IMR-90 (cell line): Measurements from ENCODE around the gene CENPM. TPM values are rescaled to one million over a fixed set of nuclear protein-coding genes. Genes with fewer than 3 reads are reported as not detected.

ENCODE experiments used
- ATAC-seq: fragments of 200-7000 bp; cut with Tn5 transposase; 2 replicates; pipeline ENCODE4 v1.9.1; 2020; ENCODE audit warnings: low read depth, mild to moderate bottlenecking, moderate library complexity
- BruUV-seq: library from RNA; stranded (reverse); fragments of 400-500 nt; replicated peaks from 2 replicates; lab custom pipeline; 2021; lab: Mats Ljungman, UMichigan
- CTCF ChIA-PET: fragments of 300-600 bp; formaldehyde crosslinking; extraction: SDS; loops from one replicate; lab custom pipeline; 2021; ENCODE audit warnings: antibody characterized with exemption; lab: Yijun Ruan, JAX
- POLR2A ChIA-PET: fragments of 300-600 bp; sonication (Branson Sonifier 250); formaldehyde crosslinking; loops from one replicate; lab custom pipeline; 2022; ENCODE audit warnings: antibody characterized with exemption; ENCODE audit not compliant: unreplicated experiment; lab: Charles Lee
- DNase-seq: peaks from one replicate; pipeline ENCODE4 v3.0.0; 2013
- H2AFZ ChIP-seq: replicated peaks from 2 replicates; pipeline ENCODE3; 2013; ENCODE audit warnings: low read length, mild to moderate bottlenecking; ENCODE audit not compliant: poor library complexity
- H2AK5ac ChIP-seq: 2 replicates; pipeline ENCODE4 v1.6.1; 2013; ENCODE audit warnings: low read depth, low read length, inconsistent platforms
- H2AK9ac ChIP-seq: replicated peaks from 2 replicates; pipeline ENCODE3; 2013; ENCODE audit warnings: mild to moderate bottlenecking, low read depth, low read length, moderate library complexity; ENCODE audit not compliant: poor library complexity
- H2BK120ac ChIP-seq: 2 replicates; pipeline ENCODE4 v1.6.1; 2013; ENCODE audit warnings: low read depth, low read length, inconsistent platforms
- H2BK15ac ChIP-seq: 3 replicates; pipeline ENCODE4 v1.6.1; 2013; ENCODE audit warnings: low read depth, low read length, inconsistent platforms
- H2BK20ac ChIP-seq: 2 replicates; pipeline ENCODE4 v1.6.1; 2013; ENCODE audit warnings: low read depth, mild to moderate bottlenecking, inconsistent platforms, low read length, moderate library complexity
- H2BK5ac ChIP-seq: 2 replicates; pipeline ENCODE4 v1.6.1; 2013; ENCODE audit warnings: mild to moderate bottlenecking, low read depth, low read length, inconsistent platforms; ENCODE audit not compliant: poor library complexity, severe bottlenecking
- H3K14ac ChIP-seq: replicated peaks from 2 replicates; pipeline ENCODE4 v1.6.1; 2013; ENCODE audit warnings: low read depth, low read length, inconsistent platforms
- H3K18ac ChIP-seq: 2 replicates; pipeline ENCODE4 v1.6.1; 2013; ENCODE audit warnings: low read depth, low read length, control low read depth
- H3K23ac ChIP-seq: 2 replicates; pipeline ENCODE4 v1.6.1; 2013; ENCODE audit warnings: low read depth, low read length, inconsistent platforms
- H3K27ac ChIP-seq: 2 replicates; pipeline ENCODE4 v1.5.1; 2013; ENCODE audit warnings: mild to moderate bottlenecking, control low read depth, low read length; ENCODE audit not compliant: insufficient read depth
- H3K27me3 ChIP-seq: 2 replicates; pipeline ENCODE4 v1.6.1; 2013; ENCODE audit warnings: low read length; ENCODE audit not compliant: control insufficient read depth, insufficient read depth
- H3K36me3 ChIP-seq: 2 replicates; pipeline ENCODE4 v1.6.1; 2013; ENCODE audit warnings: low read length, mixed read lengths; ENCODE audit not compliant: control insufficient read depth, insufficient read depth
- H3K4ac ChIP-seq: 2 replicates; pipeline ENCODE4 v1.6.1; 2013; ENCODE audit warnings: low read depth, low read length, inconsistent platforms
- H3K4me1 ChIP-seq: 2 replicates; pipeline ENCODE4 v1.6.1; 2013; ENCODE audit warnings: low read length, mixed read lengths; ENCODE audit not compliant: control insufficient read depth, insufficient read depth
- H3K4me2 ChIP-seq: 2 replicates; pipeline ENCODE4 v1.6.1; 2013; ENCODE audit warnings: low read depth, mild to moderate bottlenecking, control low read depth, low read length, moderate library complexity
- H3K4me3 ChIP-seq: 2 replicates; pipeline ENCODE4 v1.5.1; 2013; ENCODE audit warnings: low read depth, mild to moderate bottlenecking, control low read depth, low read length, moderate library complexity; ENCODE audit not compliant: insufficient read depth
- H3K56ac ChIP-seq: 2 replicates; pipeline ENCODE4 v1.6.1; 2013; ENCODE audit warnings: low read length, inconsistent platforms; ENCODE audit not compliant: insufficient read depth; ENCODE audit errors: extremely low read depth
- H3K79me1 ChIP-seq, 2 experiments: 2 replicates each; pipeline ENCODE4 v1.6.1; 2013; ENCODE audit warnings: low read length in 2 of 2, inconsistent platforms in 1 of 2, low read depth in 1 of 2
- H3K9ac ChIP-seq: 2 replicates; pipeline ENCODE4 v1.6.1; 2013; ENCODE audit warnings: low read depth, low read length, control low read depth
- H3K9me1 ChIP-seq: 2 replicates; pipeline ENCODE4 v1.6.1; 2013; ENCODE audit warnings: low read length, inconsistent platforms; ENCODE audit not compliant: insufficient read depth
- H3K9me3 ChIP-seq: 2 replicates; pipeline ENCODE4 v1.6.1; 2013; ENCODE audit warnings: low read length; ENCODE audit not compliant: control insufficient read depth, insufficient read depth
- H4K20me1 ChIP-seq: 2 replicates; pipeline ENCODE4 v1.6.1; 2013; ENCODE audit warnings: low read length, inconsistent platforms; ENCODE audit not compliant: insufficient read depth
- H4K5ac ChIP-seq: 2 replicates; pipeline ENCODE4 v1.6.1; 2013; ENCODE audit warnings: mild to moderate bottlenecking, low read depth, low read length, control low read depth
- H4K8ac ChIP-seq, 2 experiments: 2 replicates each; pipeline ENCODE4 v1.6.1; 2013; ENCODE audit warnings: low read depth in 2 of 2, low read length in 2 of 2, control low read depth in 1 of 2, inconsistent platforms in 1 of 2
- H4K91ac ChIP-seq: 2 replicates; pipeline ENCODE4 v1.6.1; 2013; ENCODE audit warnings: low read depth, low read length, inconsistent platforms; ENCODE audit not compliant: insufficient read depth
- BHLHE40 ChIP-seq: fragments of 150-350 bp; IDR thresholded peaks from 2 replicates; pipeline ENCODE4 v1.6.1; 2016; ENCODE audit warnings: mild to moderate bottlenecking, low read depth, low read length
- CEBPB ChIP-seq: IDR thresholded peaks from 2 replicates; pipeline ENCODE4 v1.6.1; 2012; ENCODE audit warnings: low read depth, low read length, improper control_type of control experiment
- CHD1 ChIP-seq: IDR thresholded peaks from 2 replicates; pipeline ENCODE4 v1.6.1; 2012; ENCODE audit warnings: low read depth, low read length, improper control_type of control experiment
- FOS ChIP-seq: fragments of 150-350 bp; IDR thresholded peaks from 2 replicates; pipeline ENCODE4 v1.6.1; 2016; ENCODE audit warnings: low read depth, low read length
- MAFK ChIP-seq: IDR thresholded peaks from 2 replicates; pipeline ENCODE4 v1.6.1; 2012; ENCODE audit warnings: low read depth, low read length, improper control_type of control experiment
- MAZ ChIP-seq: IDR thresholded peaks from 2 replicates; pipeline ENCODE4 v1.6.1; 2012; ENCODE audit warnings: low read depth, mild to moderate bottlenecking, low read length, improper control_type of control experiment, moderate library complexity, borderline replicate concordance
- MXI1 ChIP-seq: IDR thresholded peaks from 2 replicates; pipeline ENCODE4 v1.6.1; 2012; ENCODE audit warnings: low read depth, mild to moderate bottlenecking, low read length, moderate library complexity, borderline replicate concordance
- NFE2L2 ChIP-seq: fragments of 150-350 bp; IDR thresholded peaks from 2 replicates; pipeline ENCODE4 v1.6.1; 2016; ENCODE audit warnings: low read depth, mild to moderate bottlenecking, low read length
- POLR2A ChIP-seq: IDR thresholded peaks from 2 replicates; pipeline ENCODE4 v1.6.1; 2012; ENCODE audit warnings: mild to moderate bottlenecking, low read depth, low read length
- RAD21 ChIP-seq: IDR thresholded peaks from 2 replicates; pipeline ENCODE4 v1.6.1; 2012; ENCODE audit warnings: low read length, improper control_type of control experiment
- RCOR1 ChIP-seq: IDR thresholded peaks from 2 replicates; pipeline ENCODE4 v1.6.1; 2012; ENCODE audit warnings: mild to moderate bottlenecking, low read length, improper control_type of control experiment; ENCODE audit not compliant: insufficient replicate concordance
- RFX5 ChIP-seq: IDR thresholded peaks from 2 replicates; pipeline ENCODE4 v1.8.0; 2012; ENCODE audit warnings: low read depth, mild to moderate bottlenecking, low read length, moderate library complexity
- SMC3 ChIP-seq: fragments of 150-350 bp; IDR thresholded peaks from 2 replicates; pipeline ENCODE4 v1.6.1; 2016; ENCODE audit warnings: low read depth, mild to moderate bottlenecking, antibody characterized with exemption, low read length, moderate library complexity
- WGBS, 2 experiments: methylation state at CpG; one replicate each; pipeline versions ENCODE4 v1.1.5 to v1.1.7; 2013; ENCODE audit warnings: missing lambda C conversion rate in 2 of 2; ENCODE audit not compliant: insufficient read length in 1 of 2; ENCODE audit errors: extremely low coverage in 2 of 2; 5-methylcytosine and 5-hydroxymethylcytosine counted together
- dilution Hi-C: fragments of 300-500 bp; cut with HindIII; formaldehyde crosslinking; loops from one replicate; pipeline ENCODE4 v1.14.3; 2018; ENCODE audit warnings: low sequenced_read_pairs; ENCODE audit not compliant: unreplicated experiment
- in situ Hi-C: fragments of 300-500 bp; cut with MboI; formaldehyde crosslinking; loops from 3 replicates; pipeline ENCODE4 v1.14.3; 2019; ENCODE audit warnings: low sequenced_read_pairs, inconsistent platforms, mixed read lengths
- intact Hi-C: fragments of 100-400 bp; cut with micrococcal nuclease; formaldehyde crosslinking; loops from 2 replicates; pipeline ENCODE4 v1.10.0; 2022
- polyA plus RNA-seq, 3 experiments: library from polyadenylated mRNA; depleted of rRNA; stranded (reverse); fragments of >200 nt; gene quantifications; 2 replicates each; pipeline ENCODE4 v1.2.3, GENCODE V29; 2012; ENCODE audit warnings: low replicate concordance in 1 of 3
- total RNA-seq: library from RNA; depleted of rRNA; stranded (reverse); fragments of >200 nt; gene quantifications from 2 replicates; pipeline ENCODE4 v1.2.3, GENCODE V29; 2012
- TF ChIP-seq, protein P1 (sequence below): fragments of 150-350 bp; IDR thresholded peaks from 2 replicates; pipeline ENCODE4 v1.6.1; 2017; ENCODE audit warnings: mild to moderate bottlenecking, antibody characterized with exemption, low read length, low read depth
- TF ChIP-seq, protein P2 (sequence below): fragments of 150-350 bp; IDR thresholded peaks from 2 replicates; pipeline ENCODE4 v1.6.1; 2016; ENCODE audit warnings: low read depth, mild to moderate bottlenecking, low read length, moderate library complexity, borderline replicate concordance
- TF ChIP-seq, protein P3 (sequence below): conservative IDR thresholded peaks from 2 replicates; pipeline ENCODE4 v1.5.1; 2012; ENCODE audit warnings: mild to moderate bottlenecking, low read depth, low read length, improper control_type of control experiment

CENPM gene
- total and polyA plus RNA-seq, 2 of the 4 experiments (the other 2 are of a cell fraction): 18.1 to 20.1 TPM

DNA sequence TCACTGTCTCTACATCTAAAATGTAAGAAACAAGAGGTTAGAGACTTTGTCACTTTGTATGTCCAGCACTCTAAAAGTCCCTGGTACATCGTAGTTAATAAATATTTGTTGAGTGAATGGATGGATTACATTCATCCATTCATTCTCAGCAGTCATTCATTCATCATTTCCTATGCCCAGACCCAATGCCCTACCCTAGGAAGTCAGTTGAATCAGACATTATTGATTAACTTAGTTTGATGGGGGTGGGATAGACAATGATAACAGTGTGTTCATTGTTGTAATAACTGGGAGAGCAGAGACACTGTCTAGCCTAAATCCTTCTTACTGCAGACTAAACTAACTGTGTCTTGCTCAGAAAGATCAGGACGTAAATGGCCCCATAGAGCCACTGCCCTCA lies 1.2 kb upstream of the CENPM start:
- BruUV-seq: no TSS peak

More for the DNA sequence above, 1.2 kb upstream of the CENPM start:
- ATAC-seq (no peak), DNase-seq (no peak)
- H3K4me2 ChIP-seq: no peak overlapping the region
- peaks cover 8% of the 10 kb centered on the region for H3K4me1 ChIP-seq
- H3K9me1 ChIP-seq: no peaks in the 10 kb centered on the region
- ChIA-PET CTCF (interaction anchor here (2.2 kb wide), 1 partner anchor 251 kb away, joined by 8 read pairs; no protein-coding TSS in a partner anchor), POLR2A (no interaction called here)
- in situ Hi-C loops (no loop called here), dilution Hi-C loops (no loop called here), intact Hi-C loops (no loop called here)
- H3K9me3 ChIP-seq: no peaks in the 10 kb centered on the region
- no peak overlapping the region for H3K23ac ChIP-seq
- no peak overlapping the region for H2BK120ac ChIP-seq
- no peak overlapping the region for H2BK15ac ChIP-seq
- H3K4ac ChIP-seq: no peak overlapping the region
- H3K9ac ChIP-seq: no peak overlapping the region
- no peak overlapping the region for H4K5ac ChIP-seq
- no peak overlapping the region for H2BK5ac ChIP-seq
- H4K91ac ChIP-seq: no peak overlapping the region
- no peak overlapping the region for H3K27ac ChIP-seq
- H2BK20ac ChIP-seq: no peak overlapping the region
- H4K8ac ChIP-seq: no peak overlapping the region
- H2AK9ac ChIP-seq: no peak overlapping the region
- no peak overlapping the region for H3K14ac ChIP-seq
- no CpG with 5 or more reads among the region's 2 CpGs for WGBS, 2 experiments
- no peaks in the 10 kb centered on the region; the same call in 1 of the 2 replicates for H4K20me1 ChIP-seq
- H3K36me3 ChIP-seq: no peaks in the 10 kb centered on the region
- TF ChIP-seq, protein P1, sequence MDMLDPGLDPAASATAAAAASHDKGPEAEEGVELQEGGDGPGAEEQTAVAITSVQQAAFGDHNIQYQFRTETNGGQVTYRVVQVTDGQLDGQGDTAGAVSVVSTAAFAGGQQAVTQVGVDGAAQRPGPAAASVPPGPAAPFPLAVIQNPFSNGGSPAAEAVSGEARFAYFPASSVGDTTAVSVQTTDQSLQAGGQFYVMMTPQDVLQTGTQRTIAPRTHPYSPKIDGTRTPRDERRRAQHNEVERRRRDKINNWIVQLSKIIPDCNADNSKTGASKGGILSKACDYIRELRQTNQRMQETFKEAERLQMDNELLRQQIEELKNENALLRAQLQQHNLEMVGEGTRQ: no peak
- TF ChIP-seq FOS: no peak
- TF ChIP-seq SMC3: no peak
- TF ChIP-seq CHD1: no peak
- no peak for TF ChIP-seq NFE2L2
- TF ChIP-seq CEBPB: no peak
- TF ChIP-seq RCOR1: no peak
- TF ChIP-seq RAD21: no peak
- no peak for TF ChIP-seq MAFK
- TF ChIP-seq RFX5: no peak
- TF ChIP-seq BHLHE40: no peak
- no peak for TF ChIP-seq MXI1
- TF ChIP-seq MAZ: no peak
- no peak for TF ChIP-seq POLR2A
- TF ChIP-seq, protein P2, sequence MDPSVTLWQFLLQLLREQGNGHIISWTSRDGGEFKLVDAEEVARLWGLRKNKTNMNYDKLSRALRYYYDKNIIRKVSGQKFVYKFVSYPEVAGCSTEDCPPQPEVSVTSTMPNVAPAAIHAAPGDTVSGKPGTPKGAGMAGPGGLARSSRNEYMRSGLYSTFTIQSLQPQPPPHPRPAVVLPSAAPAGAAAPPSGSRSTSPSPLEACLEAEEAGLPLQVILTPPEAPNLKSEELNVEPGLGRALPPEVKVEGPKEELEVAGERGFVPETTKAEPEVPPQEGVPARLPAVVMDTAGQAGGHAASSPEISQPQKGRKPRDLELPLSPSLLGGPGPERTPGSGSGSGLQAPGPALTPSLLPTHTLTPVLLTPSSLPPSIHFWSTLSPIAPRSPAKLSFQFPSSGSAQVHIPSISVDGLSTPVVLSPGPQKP: no peak
- TF ChIP-seq, protein P3, sequence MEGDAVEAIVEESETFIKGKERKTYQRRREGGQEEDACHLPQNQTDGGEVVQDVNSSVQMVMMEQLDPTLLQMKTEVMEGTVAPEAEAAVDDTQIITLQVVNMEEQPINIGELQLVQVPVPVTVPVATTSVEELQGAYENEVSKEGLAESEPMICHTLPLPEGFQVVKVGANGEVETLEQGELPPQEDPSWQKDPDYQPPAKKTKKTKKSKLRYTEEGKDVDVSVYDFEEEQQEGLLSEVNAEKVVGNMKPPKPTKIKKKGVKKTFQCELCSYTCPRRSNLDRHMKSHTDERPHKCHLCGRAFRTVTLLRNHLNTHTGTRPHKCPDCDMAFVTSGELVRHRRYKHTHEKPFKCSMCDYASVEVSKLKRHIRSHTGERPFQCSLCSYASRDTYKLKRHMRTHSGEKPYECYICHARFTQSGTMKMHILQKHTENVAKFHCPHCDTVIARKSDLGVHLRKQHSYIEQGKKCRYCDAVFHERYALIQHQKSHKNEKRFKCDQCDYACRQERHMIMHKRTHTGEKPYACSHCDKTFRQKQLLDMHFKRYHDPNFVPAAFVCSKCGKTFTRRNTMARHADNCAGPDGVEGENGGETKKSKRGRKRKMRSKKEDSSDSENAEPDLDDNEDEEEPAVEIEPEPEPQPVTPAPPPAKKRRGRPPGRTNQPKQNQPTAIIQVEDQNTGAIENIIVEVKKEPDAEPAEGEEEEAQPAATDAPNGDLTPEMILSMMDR: no peak
- H3K27me3 ChIP-seq: no peaks in the 10 kb centered on the region
- H3K18ac ChIP-seq: no peak overlapping the region
- peaks cover 5 to 14% of the 10 kb centered on the region in 2 experiments for H3K79me1 ChIP-seq
- no peak overlapping the region for H3K4me3 ChIP-seq
- no peak overlapping the region for H3K56ac ChIP-seq
- no peak overlapping the region for H2AFZ ChIP-seq
- no peak overlapping the region for H2AK5ac ChIP-seq
